T-helper 2 cell (primary cell): Measurements from ENCODE around the gene GNAZ.

Source experiments
- DNase-seq, 5 experiments: peaks; one replicate each; pipeline versions ENCODE4 v3.0.0 to v3.0.0-alpha.2; 2012 to 2022

Gene GNAZ

DNA sequence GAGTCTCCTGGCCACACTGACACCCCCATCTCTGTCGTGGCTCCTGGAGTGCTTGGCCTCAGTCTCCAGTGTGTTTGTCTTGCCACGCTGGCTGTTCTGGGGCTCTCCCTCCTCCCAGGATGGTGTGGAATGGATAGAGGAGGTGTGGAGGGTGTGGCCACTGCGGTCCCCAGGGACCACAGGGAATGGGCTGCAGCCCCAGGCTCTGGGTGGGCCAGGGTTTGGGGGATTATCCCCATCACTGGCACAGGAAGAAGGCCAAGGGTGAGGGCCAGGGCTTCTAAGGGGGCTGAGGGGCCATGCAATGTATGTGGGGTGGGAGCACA, 8.1 kb downstream of the GNAZ start:
- no peak for DNase-seq

DNA sequence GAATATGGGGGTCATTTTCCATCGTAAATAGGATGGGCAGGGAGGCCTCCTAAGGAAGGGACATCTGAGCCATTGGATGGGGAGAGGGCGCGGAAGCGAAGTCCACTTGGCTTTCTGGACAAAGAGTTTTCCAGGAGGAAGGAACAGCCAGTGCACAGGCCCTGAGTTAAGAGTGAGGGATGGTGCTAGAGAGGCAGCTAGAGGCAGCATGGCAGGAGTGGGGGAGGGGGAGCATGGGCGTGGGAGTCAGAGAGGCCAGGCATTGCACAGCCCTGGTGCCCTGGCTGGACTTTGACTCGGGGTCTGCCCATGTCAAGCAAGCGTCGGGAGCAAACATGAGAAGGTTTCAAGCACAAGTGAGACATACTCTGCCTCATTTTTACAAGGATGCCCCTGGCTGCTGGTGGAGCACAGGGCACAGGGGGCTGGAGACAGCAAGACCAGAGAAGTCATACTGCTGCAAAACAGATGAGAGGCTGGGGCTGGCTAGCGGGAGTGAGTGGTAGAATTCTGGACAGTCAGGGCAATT, 9.0 kb downstream of the GNAZ start:
- DNase-seq, result no peak

DNA sequence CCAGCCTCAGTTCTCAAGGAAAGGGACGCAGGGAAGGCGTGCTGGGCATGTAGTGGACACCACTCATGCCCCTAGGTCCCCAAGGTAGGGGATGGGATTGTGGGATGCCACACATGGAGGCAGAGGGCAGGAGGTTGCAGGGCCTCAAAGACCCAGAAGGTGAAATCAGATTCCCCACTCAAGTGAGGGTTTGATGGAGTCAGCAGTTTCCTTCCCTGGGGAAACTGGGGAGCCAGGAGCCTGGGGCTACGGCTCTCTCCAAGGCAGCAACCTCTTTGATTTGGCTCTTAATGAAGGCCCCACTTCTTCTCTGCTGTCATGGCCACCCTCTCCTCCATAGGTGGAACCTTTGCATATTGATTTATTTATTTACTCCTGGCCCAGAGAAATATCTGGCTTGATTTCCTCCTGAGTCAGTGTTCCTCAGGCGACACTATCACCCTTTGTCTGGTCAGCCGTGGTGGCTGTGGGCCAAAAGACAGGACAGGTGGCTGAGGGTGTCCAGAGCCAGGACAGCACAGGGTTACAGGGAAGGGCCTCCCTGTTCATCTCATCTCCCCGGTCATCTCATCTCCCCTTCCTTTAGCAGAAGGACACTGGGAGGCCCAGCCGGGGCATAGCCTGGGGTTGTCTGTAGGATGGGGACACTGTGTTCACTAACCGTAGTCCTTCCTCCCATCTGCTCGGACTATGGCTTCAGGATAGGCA, 9.6 kb downstream of the GNAZ start:
- no peak for DNase-seq

DNA sequence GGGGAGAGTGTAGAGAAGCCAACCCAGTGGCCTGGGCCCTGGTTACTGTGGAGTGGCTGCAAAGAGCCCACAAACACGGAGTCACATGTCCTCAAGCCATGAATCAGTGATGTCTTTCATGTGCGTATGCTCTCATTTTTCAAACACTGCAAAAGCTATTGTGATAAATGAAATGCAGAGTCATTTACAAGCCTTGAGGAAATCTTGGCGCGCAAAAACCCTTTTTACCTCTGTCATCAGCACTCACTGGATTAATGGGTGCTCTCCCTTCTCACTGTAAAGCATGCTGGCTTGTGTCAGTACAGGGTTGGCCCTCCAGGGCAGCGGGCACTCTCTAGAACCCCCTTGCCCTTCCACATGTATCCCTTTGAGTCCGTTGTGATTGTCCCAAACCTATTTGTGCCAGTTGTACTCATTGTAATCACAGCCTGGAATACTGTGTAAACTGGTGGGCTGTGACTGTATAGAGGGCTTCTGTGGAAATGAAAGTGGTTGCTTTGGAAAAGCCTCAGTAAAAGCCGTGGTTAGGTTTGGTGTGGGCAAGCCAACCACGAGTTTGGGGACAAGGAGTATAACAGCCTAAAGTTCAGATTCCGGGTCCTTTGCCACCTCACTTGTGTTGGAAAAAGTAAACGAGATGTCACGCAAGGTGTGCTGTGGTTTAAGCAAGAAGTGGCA, 10.4 kb downstream of the GNAZ start:
- peak in 1 of 5 experiments; percentile 48 for DNase-seq

DNA sequence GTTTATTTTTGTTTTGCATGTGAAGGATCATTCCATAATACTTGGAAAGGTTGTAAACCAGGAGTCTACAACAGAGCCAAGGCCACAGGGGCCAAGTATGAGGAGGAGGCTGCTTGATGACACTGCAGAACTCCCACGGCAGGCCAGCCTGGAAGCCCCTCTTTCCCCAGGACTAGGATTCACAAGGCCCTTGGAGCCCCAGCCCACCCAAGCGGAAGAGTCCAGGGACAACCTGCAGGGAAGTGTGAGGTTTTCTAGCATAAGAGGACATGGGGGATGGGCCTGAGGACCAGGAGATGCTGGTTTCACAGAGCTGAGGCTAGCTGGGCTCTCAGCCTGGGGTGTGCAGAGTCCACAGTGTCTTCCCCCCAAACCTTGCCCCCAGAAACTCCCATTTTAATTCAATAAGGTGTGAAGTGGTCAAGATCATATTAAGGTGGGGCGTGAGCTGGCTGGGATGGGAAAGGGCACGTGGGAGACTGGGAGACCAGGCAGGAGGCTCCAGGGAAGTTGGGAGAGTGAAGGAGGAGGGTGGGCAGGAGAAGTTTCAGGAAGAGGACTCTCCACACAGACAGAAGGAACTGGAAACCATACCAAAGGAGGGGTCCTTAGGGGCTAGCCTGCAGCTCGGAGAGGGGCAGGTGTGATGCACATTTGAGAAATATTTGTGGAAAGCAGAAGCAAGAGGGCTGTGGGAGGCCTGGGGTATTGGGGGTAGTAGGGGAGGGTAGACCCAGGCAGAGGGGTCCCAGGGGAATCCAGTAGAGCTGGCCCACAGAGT, 12.4 kb downstream of the GNAZ start:
- DNase-seq, result no peak

DNA sequence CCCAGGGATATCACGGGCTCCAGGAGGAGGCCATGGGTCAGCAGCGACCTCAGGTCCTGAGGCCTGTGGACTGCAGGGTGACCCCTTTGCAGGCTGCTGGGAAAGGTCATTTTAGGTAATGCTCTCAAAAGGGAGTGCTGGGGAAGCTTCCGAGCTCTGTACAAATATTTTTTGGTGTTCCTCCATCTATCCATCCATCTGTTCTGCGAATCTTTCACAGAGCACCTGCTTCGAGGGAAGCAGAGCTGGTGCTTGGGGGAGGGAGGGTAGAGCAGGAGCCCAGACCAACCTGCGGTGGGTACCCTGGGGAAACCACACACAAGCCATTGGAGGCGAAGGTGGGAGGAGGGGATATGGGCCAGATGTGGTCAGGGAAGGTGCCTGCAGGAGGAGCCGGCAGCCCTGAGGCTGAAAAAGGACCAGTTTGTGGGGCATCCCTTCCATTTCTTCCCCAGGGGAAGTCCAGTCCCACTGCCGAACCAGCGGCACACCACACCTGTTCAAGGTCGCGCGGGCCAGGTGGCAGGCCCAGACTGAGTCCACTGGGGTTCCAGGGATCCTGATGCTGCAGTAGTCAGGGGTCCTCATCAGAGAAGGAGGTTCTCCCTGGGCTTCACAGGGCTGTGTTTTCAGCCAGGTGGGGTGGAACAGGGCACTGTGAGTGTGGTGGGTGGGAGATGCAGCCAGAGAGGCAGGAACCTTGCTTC, 13.1 kb downstream of the GNAZ start:
- DNase-seq, result no peak

DNA sequence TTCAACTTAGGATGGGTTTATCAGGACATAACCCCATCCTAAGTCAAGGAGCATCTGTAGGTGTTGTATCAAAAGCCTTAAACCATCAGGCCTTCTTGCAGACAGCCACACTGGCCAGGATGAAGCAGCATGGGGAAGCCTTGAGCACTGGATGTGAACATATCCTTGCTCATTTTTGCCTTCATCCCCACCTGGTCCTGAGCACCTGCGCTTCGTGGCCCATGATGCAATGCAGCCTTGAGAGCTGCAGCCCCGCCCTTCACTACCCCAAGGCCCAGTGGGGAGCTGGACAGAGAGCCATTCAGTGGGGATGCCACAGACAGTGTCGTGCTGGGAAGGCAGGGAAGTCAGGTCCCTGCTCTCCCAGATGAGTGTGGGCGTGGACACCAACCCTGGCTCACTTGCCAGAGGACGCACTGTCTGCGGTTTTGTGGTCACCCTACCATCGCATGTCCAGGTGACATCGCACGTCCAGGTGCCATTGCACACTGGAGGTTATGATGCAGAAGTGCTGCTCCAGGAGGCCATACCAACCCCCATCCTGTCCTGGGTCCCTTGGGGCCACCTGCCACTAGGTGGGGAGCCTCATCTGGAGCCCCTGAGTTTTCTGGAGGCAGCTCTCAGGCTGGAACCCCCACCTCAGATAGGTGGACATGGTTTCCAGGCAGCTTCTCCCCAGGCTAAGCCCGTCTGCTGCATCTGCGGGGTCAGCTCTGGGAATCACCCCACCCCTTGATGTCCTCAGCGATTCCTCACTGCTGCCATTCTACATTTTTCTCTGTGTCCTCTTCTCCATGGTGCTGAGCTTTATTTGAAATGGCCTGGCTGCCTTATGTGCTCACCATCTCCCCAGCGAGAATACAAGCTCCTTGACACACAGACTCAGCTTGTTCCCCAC, 14.4 kb downstream of the GNAZ start:
- DNase-seq, result no peak

DNA sequence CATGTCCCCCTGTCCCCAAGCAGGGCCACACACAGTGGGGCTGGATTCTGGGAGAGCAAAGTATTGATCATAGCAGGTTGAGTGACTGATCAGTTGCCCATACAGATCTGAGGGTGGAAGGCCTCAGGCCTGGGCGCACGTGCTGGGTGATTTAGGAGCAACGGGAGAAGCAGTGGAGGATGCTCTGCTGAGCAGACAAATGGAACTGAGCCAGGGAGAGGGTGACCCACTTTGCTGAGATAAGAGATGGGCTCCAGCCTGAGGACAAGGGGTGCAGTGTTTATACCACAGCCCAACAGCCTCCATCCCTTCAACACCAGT, 15.0 kb downstream of the GNAZ start:
- no peak for DNase-seq

DNA sequence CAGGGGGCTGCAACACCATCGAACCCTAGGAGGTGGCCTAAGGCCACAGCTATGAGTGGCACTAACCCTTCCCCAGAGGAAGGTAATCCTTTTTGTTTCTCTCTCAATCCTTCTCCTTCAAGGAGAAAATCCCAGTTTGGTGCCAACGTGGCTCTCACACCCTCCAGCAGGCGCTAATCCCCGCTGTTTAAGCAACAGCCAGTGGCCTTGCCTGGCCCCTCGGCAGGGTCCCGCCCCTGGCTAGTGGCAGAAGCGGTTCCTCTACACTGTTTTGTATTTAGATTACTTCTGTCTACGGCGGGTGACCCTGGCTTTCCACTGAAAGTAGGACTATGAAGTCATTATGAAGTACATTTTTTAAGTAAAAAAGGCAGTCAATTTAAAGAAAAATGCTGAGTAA, 15.5 kb downstream of the GNAZ start:
- DNase-seq, result no peak

DNA sequence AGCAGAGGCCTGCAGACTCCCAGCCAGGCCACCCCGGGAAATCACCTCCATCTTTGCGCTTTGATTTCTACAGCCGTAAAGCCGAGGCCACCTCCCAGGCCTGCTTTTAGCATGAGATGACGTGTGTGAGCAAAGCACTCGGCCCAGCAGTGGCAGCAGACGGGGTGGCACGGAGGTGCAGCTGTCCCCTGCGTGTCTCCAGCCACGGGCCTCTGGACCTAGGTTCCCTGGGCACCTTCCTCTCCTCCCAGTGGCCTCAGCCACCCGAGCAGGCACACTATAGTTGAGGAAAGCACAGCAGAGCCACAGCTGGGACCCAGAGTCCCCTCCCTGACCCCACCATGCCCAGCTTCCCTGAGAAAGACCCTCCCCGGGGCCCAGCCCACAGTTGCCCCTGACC, 15.9 kb downstream of the GNAZ start:
- DNase-seq, result no peak

DNA sequence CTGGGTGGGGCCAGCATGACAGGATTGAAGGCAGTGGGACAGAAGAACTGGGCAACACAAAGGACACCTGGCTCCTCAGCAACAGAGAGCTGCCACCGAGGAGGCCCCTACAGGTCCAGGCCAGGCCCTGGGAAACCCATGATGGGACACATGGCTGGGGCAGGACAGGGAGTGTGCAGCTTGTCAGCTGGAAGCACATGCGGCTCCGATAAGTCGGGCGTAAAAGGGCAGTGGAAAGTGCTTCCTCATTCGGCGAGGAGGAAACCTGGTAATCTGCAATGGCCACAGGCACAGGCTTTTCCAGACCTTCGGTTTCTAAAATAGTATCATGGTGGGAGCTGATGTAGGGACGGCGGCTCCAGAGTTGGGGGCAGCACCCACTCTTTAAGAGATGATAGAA, 16.5 kb downstream of the GNAZ start:
- DNase-seq, result no peak

DNA sequence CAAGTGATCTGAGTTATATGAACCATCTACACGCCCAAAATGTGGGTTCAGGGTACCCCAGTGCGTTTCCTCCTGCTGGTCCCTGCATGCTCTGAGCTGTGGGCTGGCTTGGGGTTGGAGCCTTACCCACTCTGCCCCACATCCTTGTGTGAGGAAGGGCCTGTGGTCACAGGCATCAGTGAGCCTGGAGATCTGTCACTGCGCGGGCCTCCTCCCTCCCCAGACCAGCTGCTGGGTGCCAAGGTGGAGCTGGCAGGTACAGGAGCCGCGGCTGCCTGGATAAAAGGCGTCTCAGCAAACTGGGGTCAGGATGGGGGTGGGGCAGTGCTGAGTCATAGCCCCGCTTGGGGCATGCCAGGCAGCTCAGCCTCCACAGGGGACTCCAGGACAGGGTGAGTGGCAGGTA, 17.9 kb downstream of the GNAZ start:
- peak in 1 of 5 experiments; percentile 53 for DNase-seq

DNA sequence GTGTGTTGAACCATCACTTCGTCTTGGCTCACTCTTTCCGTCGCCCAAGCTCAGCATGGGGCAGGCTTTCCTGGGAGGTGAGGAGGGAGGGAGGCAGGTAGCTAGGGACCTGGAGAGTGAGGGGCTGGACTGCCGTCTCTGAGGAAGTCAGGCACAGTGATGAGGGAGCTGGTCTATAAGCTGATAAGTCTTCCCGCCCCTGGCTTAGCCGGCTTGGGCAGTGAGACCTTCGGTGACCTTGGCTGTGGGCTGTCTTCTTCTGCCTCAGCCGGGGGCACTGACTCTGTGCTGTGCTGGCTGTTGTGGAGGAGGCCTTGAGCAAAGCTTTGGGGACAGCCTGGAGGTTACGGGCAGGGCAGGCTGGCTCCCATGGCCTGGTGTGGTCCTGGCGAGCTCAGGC, 18.7 kb downstream of the GNAZ start:
- no peak for DNase-seq

DNA sequence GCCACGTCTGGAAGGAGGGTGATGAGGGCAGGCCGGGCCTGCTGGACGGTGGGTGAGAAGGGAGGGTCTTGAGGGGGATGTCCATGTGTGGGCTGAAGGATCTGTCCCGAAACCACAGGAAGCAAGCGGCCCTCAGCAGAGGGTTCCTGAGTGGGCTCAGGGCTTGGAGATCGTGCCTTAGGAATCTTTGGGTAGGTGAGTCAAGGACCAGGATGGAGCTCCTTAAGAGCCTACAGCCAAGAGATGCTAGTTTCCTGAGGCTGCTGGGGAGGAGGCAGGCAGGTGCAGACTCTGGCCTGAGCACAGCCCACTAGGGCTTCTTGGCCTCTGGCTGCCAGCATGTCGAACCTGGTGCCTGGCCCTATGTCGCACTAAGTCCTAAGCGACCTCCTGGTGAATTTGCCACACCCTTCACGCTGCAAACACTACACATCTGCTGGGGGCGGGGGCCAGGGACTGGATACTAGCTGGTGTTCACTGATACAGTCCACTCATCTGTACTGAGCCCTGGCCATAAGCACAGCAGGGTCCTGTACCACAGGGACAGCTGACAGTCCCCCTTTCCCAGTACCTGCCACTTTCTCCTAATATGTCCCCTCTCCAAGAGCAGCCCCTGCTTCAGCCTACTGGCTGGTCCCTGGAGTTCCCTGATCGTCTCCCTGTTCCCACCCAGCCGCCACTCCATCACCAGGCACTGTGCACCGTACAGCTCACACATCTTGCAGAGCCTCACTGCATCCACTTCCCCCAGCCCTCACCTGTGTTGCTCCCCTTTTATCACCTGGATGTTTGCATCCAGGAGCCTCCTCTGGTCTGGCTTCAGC, 19.5 kb downstream of the GNAZ start:
- no peak for DNase-seq

DNA sequence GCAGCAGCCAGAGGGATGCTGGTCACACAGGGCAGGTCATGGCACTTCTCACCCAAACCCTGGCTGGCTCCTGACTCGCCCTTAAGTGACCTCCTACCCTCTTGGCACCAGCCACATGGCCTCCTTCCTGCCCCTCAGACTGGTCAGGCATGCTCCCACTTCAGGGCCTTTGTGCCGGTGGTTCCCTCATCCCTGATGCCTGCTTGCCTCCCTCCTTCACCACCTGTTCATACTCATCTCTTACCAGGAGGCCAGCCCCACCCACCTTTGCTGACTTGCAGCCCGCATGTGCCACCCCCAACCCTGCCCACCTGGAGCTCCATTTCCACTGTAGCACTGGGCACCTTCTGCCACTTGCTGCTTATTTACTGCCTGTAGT, 20.1 kb downstream of the GNAZ start:
- no peak for DNase-seq

DNA sequence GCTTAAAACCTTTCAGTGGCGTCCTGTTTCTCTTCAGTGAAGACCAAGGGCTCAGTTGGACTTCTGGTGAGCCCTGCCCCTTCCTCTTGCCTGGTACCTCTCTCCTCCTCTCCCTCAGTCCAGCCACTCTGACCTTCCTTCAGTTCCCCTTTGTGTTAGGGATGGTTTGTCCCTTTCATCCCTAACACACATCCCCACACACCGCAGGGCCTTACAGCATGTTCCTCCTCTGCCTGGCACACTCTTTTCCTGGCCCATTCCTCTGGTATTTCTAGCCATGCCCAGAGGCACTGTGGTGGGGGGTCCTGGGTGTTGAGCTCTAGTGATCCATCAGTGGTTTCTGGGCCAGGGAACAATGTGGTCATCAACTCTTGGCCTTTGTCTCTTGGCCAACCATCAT, 21.4 kb downstream of the GNAZ start:
- no peak for DNase-seq

DNA sequence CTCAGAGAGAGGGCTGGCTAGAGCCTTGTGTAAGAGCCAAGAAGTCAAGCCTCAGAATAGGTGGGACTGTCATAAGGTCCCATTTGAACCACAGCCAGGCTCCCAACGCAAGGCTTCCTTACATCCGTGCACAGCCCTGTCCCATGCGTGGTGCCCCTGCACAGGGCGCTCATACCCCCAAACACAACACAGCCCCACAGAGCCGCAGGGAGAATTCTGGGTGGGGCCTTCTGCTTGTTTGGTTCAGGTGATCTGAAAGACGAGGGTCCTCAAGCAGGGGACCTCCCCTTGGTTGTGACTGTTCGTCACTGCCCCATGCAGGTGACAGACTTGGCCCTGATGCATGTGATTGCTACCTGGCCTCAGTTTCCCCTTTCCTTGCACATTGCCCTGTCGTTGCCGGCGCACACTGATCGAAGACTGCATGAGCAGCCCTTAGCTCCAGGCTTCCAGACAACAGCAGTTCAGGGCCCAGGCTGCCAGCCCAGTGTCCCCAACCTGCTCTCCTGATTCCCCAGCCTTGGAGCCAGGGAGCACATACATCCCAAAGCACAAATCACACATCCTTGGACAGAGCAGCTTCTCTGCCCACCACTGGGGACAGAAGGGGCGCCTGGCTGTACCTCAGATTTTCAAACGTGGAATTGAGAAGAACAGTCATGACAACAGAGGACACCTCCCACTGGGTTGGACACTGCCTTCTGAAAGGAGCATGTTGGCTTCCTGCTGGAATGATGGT, 22.1 kb downstream of the GNAZ start:
- no peak for DNase-seq

DNA sequence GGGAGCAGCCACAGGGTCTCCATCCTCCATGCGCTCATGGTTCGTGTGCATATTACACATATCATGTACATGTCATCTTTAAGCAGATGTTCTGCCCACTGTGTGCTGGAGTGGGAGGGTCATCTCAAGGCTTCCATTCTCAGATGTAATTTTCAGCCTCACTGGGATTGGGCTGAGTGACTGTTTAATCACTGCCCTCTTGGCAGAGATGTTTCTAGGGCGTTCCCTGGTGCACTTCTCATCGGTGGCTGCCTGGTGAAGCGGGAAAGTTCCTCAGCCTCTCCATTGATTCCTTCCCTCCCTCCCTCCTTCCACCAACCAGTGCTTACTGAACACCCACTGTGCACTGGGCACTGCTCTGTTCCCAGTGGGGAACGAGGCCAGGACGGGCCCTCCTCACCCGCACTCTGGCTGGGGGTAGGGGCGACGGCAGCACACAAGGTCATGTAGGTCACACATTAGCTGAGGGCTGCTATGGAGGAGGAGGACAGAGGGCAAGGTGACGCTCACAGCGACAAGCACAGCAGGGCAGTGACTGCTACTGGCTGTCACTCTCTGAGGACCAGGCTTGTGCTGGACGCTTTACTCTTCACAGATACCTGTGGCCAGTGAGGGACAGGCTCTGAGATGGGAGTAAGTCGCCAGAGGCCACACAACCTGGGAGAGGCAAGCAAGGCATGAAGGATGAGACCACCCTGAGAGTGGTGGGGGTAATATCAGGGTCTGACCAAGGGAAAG, 22.9 kb downstream of the GNAZ start:
- no peak for DNase-seq

DNA sequence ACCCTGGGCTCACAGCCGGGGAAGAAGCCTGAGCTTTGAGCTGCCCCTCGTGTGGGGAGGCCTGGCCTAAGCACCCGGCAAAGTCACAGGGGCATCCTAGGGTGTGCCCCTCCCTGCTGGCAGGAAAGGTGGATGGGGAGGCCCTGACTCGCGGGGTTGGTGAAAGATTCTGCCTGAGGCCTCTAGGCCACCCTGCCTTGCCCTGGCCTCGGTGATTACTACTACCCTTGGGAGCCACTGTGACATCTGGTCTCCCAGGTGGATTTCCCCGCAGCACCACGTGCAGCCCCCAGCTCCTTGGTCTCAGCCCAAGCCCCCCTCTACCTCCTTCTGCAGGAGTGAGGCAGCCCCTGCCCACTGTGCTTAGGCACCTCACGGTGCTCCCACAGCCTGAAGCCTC, 23.9 kb downstream of the GNAZ start:
- DNase-seq, result no peak
